ENCODE results near the gene SERPINH1.

DNA sequence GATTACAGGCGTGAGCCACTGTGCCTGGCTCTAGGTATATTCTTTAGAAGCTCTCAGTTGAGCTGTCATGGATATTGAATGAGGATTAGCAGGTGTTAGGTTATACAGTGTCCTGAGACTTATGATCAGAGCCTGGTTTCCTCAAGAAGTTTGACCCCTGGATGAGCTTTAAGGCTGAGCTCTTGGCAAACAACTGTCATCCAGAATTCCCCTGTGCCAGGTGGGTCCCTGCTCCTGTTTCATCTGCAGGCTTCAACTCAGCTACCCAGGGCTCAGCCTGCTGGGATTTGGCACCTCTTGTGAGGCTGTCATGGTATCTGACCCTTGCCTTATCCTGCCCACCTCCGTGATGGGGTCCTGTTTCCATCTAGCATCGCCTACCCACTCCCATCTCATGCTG lies 24.3 kb downstream of the SERPINH1 start:
- TF ChIP-seq, protein P1, sequence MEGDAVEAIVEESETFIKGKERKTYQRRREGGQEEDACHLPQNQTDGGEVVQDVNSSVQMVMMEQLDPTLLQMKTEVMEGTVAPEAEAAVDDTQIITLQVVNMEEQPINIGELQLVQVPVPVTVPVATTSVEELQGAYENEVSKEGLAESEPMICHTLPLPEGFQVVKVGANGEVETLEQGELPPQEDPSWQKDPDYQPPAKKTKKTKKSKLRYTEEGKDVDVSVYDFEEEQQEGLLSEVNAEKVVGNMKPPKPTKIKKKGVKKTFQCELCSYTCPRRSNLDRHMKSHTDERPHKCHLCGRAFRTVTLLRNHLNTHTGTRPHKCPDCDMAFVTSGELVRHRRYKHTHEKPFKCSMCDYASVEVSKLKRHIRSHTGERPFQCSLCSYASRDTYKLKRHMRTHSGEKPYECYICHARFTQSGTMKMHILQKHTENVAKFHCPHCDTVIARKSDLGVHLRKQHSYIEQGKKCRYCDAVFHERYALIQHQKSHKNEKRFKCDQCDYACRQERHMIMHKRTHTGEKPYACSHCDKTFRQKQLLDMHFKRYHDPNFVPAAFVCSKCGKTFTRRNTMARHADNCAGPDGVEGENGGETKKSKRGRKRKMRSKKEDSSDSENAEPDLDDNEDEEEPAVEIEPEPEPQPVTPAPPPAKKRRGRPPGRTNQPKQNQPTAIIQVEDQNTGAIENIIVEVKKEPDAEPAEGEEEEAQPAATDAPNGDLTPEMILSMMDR (conservative IDR thresholded peaks at IDR 0.05; ENCODE audit: low read length): no peak
- no peak for TF ChIP-seq EZH2phosphoT487 (IDR thresholded peaks at IDR 0.05; ENCODE audit: borderline replicate concordance)

Data from Loucy (cell line).